ENCODE data around the gene SLC6A18. TPM values are rescaled to one million over a fixed set of nuclear protein-coding genes. Genes with fewer than 3 reads are reported as not detected.

The SLC6A18 gene
- total RNA-seq, 4 donors from 2014 or later: not detected

- TF ChIP-seq CTCF (IDR thresholded peaks at IDR 0.05) (no peak), POLR2A (IDR thresholded peaks at IDR 0.05) (no peak)
- Histone ChIP-seq H3K36me3 (no peaks in the 10 kb centered on the region), H3K4me3 (no peak overlapping the region), H3K9me3 (no peaks in the 10 kb centered on the region), H3K4me1 (peaks cover 0 to 13% (median 0%) of the 10 kb centered on the region in 3 donors), H3K27me3 (no peaks in the 10 kb centered on the region), H3K27ac (no peak overlapping the region)
- intact Hi-C loops (cut with DNase I): no loop called here
- no peak for DNase-seq
- WGBS, 2 donors: no CpG with 5 or more reads among the region's 10 CpGs
Measured at GRCh38 chr5:1277781-1278180, 52.6 kb downstream of the SLC6A18 start.

- Histone ChIP-seq H3K4me1 (peaks cover 0 to 14% (median 0%) of the 10 kb centered on the region in 3 donors), H3K4me3 (no peak overlapping the region), H3K27ac (no peak overlapping the region), H3K27me3 (no peaks in the 10 kb centered on the region), H3K9me3 (no peaks in the 10 kb centered on the region), H3K36me3 (no peaks in the 10 kb centered on the region)
- intact Hi-C loops (cut with DNase I): no loop called here
- DNase-seq: no peak
- TF ChIP-seq POLR2A (IDR thresholded peaks at IDR 0.05): no peak
- TF ChIP-seq CTCF (IDR thresholded peaks at IDR 0.05): no peak
- 85 to 92% methylated on average over 9 to 10 of the region's 13 CpGs for WGBS, 2 donors
Measured at GRCh38 chr5:1278216-1278615, 53.0 kb downstream of the SLC6A18 start.

- Histone ChIP-seq H3K36me3 (no peaks in the 10 kb centered on the region), H3K27me3 (no peaks in the 10 kb centered on the region), H3K4me3 (no peak overlapping the region), H3K27ac (no peak overlapping the region), H3K9me3 (no peaks in the 10 kb centered on the region), H3K4me1 (peaks cover 0 to 14% (median 0%) of the 10 kb centered on the region in 3 donors)
- TF ChIP-seq CTCF (IDR thresholded peaks at IDR 0.05) (no peak), POLR2A (IDR thresholded peaks at IDR 0.05) (no peak)
- intact Hi-C loops (cut with DNase I): no loop called here
- 95 to 100% methylated on average over 9 to 15 of the region's 42 CpGs for WGBS, 2 donors
- DNase-seq: no peak
Measured at GRCh38 chr5:1278656-1279442, 53.7 kb downstream of the SLC6A18 start.

GRCh38 chr5:1279443-1280151 is 54.4 kb downstream of the SLC6A18 start:
- WGBS, 2 donors: 60 to 83% methylated on average over 1 to 10 of the region's 34 CpGs
- Histone ChIP-seq H3K27me3 (no peaks in the 10 kb centered on the region), H3K36me3 (no peaks in the 10 kb centered on the region), H3K4me1 (peaks cover 0 to 14% (median 0%) of the 10 kb centered on the region in 3 donors), H3K9me3 (no peaks in the 10 kb centered on the region), H3K27ac (no peak overlapping the region), H3K4me3 (no peak overlapping the region)
- intact Hi-C loops (cut with DNase I): no loop called here
- no peak for TF ChIP-seq CTCF (IDR thresholded peaks at IDR 0.05)
- no peak for TF ChIP-seq POLR2A (IDR thresholded peaks at IDR 0.05)
- no peak for DNase-seq

All from esophagus squamous epithelium (tissue), 5 donors.